K562 (cell line): ENCODE results near the gene RNMT. TPM values are rescaled to one million over a fixed set of nuclear protein-coding genes. Genes with fewer than 3 reads are reported as not detected.

Experiments
- ATAC-seq: fragments of 200-7000 bp; cut with Tn5 transposase; 3 replicates; pipeline ENCODE4 v1.9.1; 2020; ENCODE audit warnings: moderate library complexity
- BruUV-seq: library from RNA; stranded (reverse); fragments of 400-500 nt; replicated peaks from 2 replicates; lab custom pipeline; 2021; lab: Mats Ljungman, UMichigan
- CTCF ChIA-PET: fragments of 300-600 bp; formaldehyde crosslinking; extraction: SDS; loops from one replicate; lab custom pipeline; 2021; ENCODE audit warnings: low intra/inter-chr PET ratio; lab: Yijun Ruan, JAX
- POLR2A ChIA-PET: fragments of 300-600, 350-650 bp; sonication (Branson Sonifier 250); formaldehyde crosslinking; extraction: SDS; loops from one replicate; lab custom pipeline; 2021; ENCODE audit warnings: antibody characterized with exemption, inconsistent platforms; lab: Yijun Ruan, JAX
- DNase-seq, 4 experiments: peaks; one replicate each; pipeline versions ENCODE4 v3.0.0 to v3.0.0-alpha.2; 2011 to 2018; ENCODE audit warnings: low spot score in 3 of 4, mixed read lengths in 3 of 4; ENCODE audit errors: extremely low read depth in 1 of 4
- FAIRE-seq: peaks from 2 replicates; lab custom pipeline; 2011; peaks lifted over from hg19 to GRCh38; lab: Jason Lieb, UNC
- H2AFZ ChIP-seq: 2 replicates; pipeline ENCODE4 v1.6.0; 2011; ENCODE audit warnings: low read depth, low read length, control low read depth, inconsistent platforms
- H3K27ac ChIP-seq: fragments of 200-600 bp; 3 replicates; pipeline ENCODE4 v1.8.0; 2011; ENCODE audit warnings: low read depth, mild to moderate bottlenecking, control low read depth, inconsistent platforms, low read length, moderate library complexity, mixed read lengths; ENCODE audit errors: extremely low read depth
- H3K27me3 ChIP-seq, 2 experiments: fragments of 300-600 bp in 1 of 2; 2 replicates in 1 of 2; 3 replicates in 1 of 2; pipeline versions ENCODE4 v1.6.0 to v1.8.0; 2011; ENCODE audit warnings: inconsistent platforms in 2 of 2, low read length in 2 of 2, mild to moderate bottlenecking in 1 of 2, mixed read lengths in 1 of 2, moderate library complexity in 1 of 2; ENCODE audit not compliant: control insufficient read depth in 2 of 2, insufficient read depth in 2 of 2
- H3K36me3 ChIP-seq: fragments of 300-600 bp; 3 replicates; pipeline ENCODE4 v1.8.0; 2011; ENCODE audit warnings: mild to moderate bottlenecking, low read length, inconsistent platforms; ENCODE audit not compliant: control insufficient read depth, insufficient read depth
- H3K4me1 ChIP-seq, 2 experiments: fragments of 200-600 bp in 1 of 2; replicated peaks in 1 of 2; 2 replicates in 1 of 2; 3 replicates in 1 of 2; pipeline versions ENCODE4 v1.5.1 to v1.8.0; 2011; ENCODE audit warnings: inconsistent platforms in 2 of 2, low read length in 2 of 2, mild to moderate bottlenecking in 1 of 2, mixed read lengths in 1 of 2, moderate library complexity in 1 of 2; ENCODE audit not compliant: control insufficient read depth in 2 of 2, insufficient read depth in 2 of 2
- H3K4me2 ChIP-seq: 2 replicates; pipeline ENCODE4 v1.6.1; 2011; ENCODE audit warnings: low read length, control low read depth, inconsistent platforms, mixed read lengths; ENCODE audit not compliant: insufficient read depth
- H3K4me3 ChIP-seq: fragments of 200-600 bp; sonication (generic), shearing (Covaris generic); 2 replicates; pipeline ENCODE4 v1.5.1; 2016; ENCODE audit warnings: control low read depth, inconsistent platforms
- H3K79me2 ChIP-seq: fragments of 200-600 bp; 3 replicates; pipeline ENCODE4 v1.8.0; 2011; ENCODE audit warnings: low read length, inconsistent platforms; ENCODE audit not compliant: control insufficient read depth, insufficient read depth
- H3K9ac ChIP-seq, 2 experiments: 2 replicates each; pipeline versions ENCODE4 v1.6.0 to v1.6.1; 2011; ENCODE audit warnings: low read depth in 2 of 2, low read length in 2 of 2, control low read depth in 1 of 2, inconsistent platforms in 1 of 2, mild to moderate bottlenecking in 1 of 2, mixed read lengths in 1 of 2; ENCODE audit not compliant: insufficient read depth in 1 of 2
- H3K9me1 ChIP-seq: one replicate; pipeline ENCODE4 v1.6.0; 2011; ENCODE audit warnings: inconsistent platforms, mild to moderate bottlenecking, low read length, moderate library complexity; ENCODE audit not compliant: control insufficient read depth, insufficient read depth
- H3K9me3 ChIP-seq: replicated peaks from 2 replicates; pipeline ENCODE4 v1.5.1; 2011; ENCODE audit warnings: low read depth, low read length, inconsistent platforms; ENCODE audit not compliant: control insufficient read depth, insufficient read depth
- H4K20me1 ChIP-seq: replicated peaks from 2 replicates; pipeline ENCODE4 v1.6.1; 2011; ENCODE audit warnings: low read length, inconsistent platforms, mixed read lengths; ENCODE audit not compliant: control insufficient read depth, insufficient read depth
- BCL6 ChIP-seq: fragments of 250-450 bp; sonication (Bioruptor Pico); IDR thresholded peaks from 2 replicates; pipeline ENCODE4 v1.4.0; 2020
- BDP1 ChIP-seq: IDR thresholded peaks from 3 replicates; pipeline ENCODE4 v1.6.1; 2011; ENCODE audit not compliant: insufficient read length, insufficient read depth
- CHD2 ChIP-seq: IDR thresholded peaks from 2 replicates; pipeline ENCODE4 v1.6.1; 2011; ENCODE audit warnings: low read depth, low read length
- ELF2 ChIP-seq: fragments of 250-450 bp; sonication (Bioruptor Pico); IDR thresholded peaks from 2 replicates; pipeline ENCODE4 v1.5.0; 2021; ENCODE audit warnings: mild to moderate bottlenecking
- HDGF ChIP-seq: fragments of 450-650 bp; IDR thresholded peaks from 2 replicates; pipeline ENCODE4 v1.6.1; 2016
- HIVEP1 ChIP-seq: fragments of 250-450 bp; sonication (Bioruptor Pico); IDR thresholded peaks from 2 replicates; pipeline ENCODE4 v1.4.0; 2020; ENCODE audit warnings: mild to moderate bottlenecking
- MCM5 ChIP-seq: fragments of 450-650 bp; IDR thresholded peaks from 2 replicates; pipeline ENCODE4 v1.6.1; 2016; ENCODE audit warnings: low read depth
- MECOM ChIP-seq: fragments of 250-450 bp; sonication (Bioruptor Pico); IDR thresholded peaks from 2 replicates; pipeline ENCODE4 v1.8.0; 2022; ENCODE audit warnings: inconsistent platforms
- NCOA2 ChIP-seq, 2 experiments: fragments of 450-650 bp; IDR thresholded peaks; 2 replicates each; pipeline ENCODE4 v1.6.1; 2018; ENCODE audit warnings: mild to moderate bottlenecking in 2 of 2, moderate library complexity in 1 of 2; ENCODE audit not compliant: partially characterized antibody in 2 of 2
- NFYB ChIP-seq: IDR thresholded peaks from 2 replicates; pipeline ENCODE4 v1.6.1; 2011; ENCODE audit warnings: mild to moderate bottlenecking, moderate library complexity; ENCODE audit not compliant: insufficient read length; ENCODE audit errors: extremely low read depth
- SAP30 ChIP-seq: fragments of 200-600 bp; sonication (generic); IDR thresholded peaks from 2 replicates; pipeline ENCODE4 v1.6.1; 2012; ENCODE audit warnings: borderline replicate concordance, low read depth, mild to moderate bottlenecking, moderate library complexity, low read length, control low read depth, inconsistent platforms; ENCODE audit not compliant: insufficient read depth, poor library complexity, severe bottlenecking
- SMARCE1 ChIP-seq: fragments of 450-650 bp; IDR thresholded peaks from 2 replicates; pipeline ENCODE4 v1.7.1; 2016; ENCODE audit warnings: mild to moderate bottlenecking
- TBL1XR1 ChIP-seq, 2 experiments: IDR thresholded peaks; 2 replicates each; pipeline ENCODE4 v1.6.1; 2012; ENCODE audit warnings: improper control_type of control experiment in 2 of 2, low read length in 2 of 2, mild to moderate bottlenecking in 1 of 2
- ZNF212 ChIP-seq: fragments of 450-650 bp; formaldehyde crosslinking; IDR thresholded peaks from 2 replicates; pipeline ENCODE4 v1.4.0; 2020; ENCODE audit warnings: mild to moderate bottlenecking
- ZNF644 ChIP-seq: fragments of 200-800 bp; sonication (Bioruptor generic); IDR thresholded peaks from 2 replicates; pipeline ENCODE4 v1.6.1; 2016; ENCODE audit warnings: low read depth, missing genetic modification characterization, missing compliant biosample characterization
- WGBS: fragments of 100-300 bp; shearing (Covaris generic); methylation state at CpG from one replicate; pipeline ENCODE4 v1.1.6; 2016; ENCODE audit warnings: low coverage, mixed read lengths; ENCODE audit not compliant: insufficient coverage; ENCODE audit errors: missing lambda C conversion rate; 5-methylcytosine and 5-hydroxymethylcytosine counted together
- in situ Hi-C: fragments of 300-500 bp; cut with MboI; formaldehyde crosslinking; loops from 4 replicates; pipeline ENCODE4 v1.15.0; 2018; ENCODE audit warnings: inconsistent platforms, mixed read lengths
- intact Hi-C: fragments of 100-400 bp; cut with micrococcal nuclease; formaldehyde crosslinking; loops from 2 replicates; pipeline ENCODE4 v1.14.2; 2022
- polyA plus RNA-seq, 8 experiments: library from polyadenylated mRNA; depleted of rRNA in 4 of 8; stranded (reverse) in 5 of 8; unstranded in 3 of 8; fragments of >200 nt; fragmentation: Nextera tagmentation in 2 of 8; fragmentation: Illumina TruSeq in 1 of 8; extraction: Ambion mirVana in 2 of 8; extraction: Trizol in 1 of 8; gene quantifications; 2 replicates each; pipeline versions ENCODE4 v1.2.1 to v1.2.3, GENCODE V29; 2011 to 2014; ENCODE audit warnings: inconsistent platforms in 1 of 8, missing spikeins in 1 of 8
- total RNA-seq, 7 experiments: library from RNA; depleted of rRNA in 6 of 7; stranded (reverse); fragments of >200 nt in 6 of 7; fragmentation: Illumina TruSeq in 2 of 7; extraction: Trizol in 2 of 7; gene quantifications; 2 replicates each; pipeline versions ENCODE4 v1.2.1 to v1.2.3, GENCODE V29; 2011 to 2021; ENCODE audit warnings: low replicate concordance in 1 of 7
- TF ChIP-seq, protein P1 (sequence below): fragments of 450-650 bp; formaldehyde crosslinking; IDR thresholded peaks from 2 replicates; pipeline ENCODE4 v1.4.0; 2020; ENCODE audit warnings: mild to moderate bottlenecking, mixed read lengths

The RNMT gene
- total and polyA plus RNA-seq, 9 of the 15 experiments (the other 6 are each of a cell fraction or from before 2014, with no cell fraction given): 20.2 to 63.4 (median 34.1) TPM

DNA sequence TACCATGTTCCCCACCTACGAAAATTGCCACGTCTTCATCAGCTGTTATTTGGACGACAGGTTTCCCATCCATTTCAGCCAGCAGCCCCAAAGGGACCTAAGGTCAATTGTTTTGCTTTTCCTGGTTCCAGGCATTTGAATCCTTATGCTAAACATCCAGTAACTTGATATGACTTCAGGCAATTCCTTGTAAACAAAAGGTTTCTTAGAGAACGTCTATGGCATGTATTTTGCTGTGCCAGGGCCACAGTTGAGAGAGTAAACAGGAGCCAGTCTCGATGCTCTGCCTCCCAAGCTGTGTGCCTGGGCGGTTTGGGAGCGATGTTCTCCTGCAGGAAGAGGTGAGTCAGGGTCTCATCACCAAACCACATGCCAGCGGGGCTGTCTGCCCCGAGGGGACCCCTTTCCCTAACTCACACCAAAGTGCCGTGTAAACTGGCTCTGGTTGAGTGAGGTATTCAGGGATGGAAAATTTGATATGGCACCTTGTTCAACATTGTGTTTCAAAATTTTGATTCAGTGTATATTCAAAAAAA lies 84.5 kb downstream of the RNMT start:
- intact Hi-C loops (no loop called here), in situ Hi-C loops (no loop called here)

More for the DNA sequence above, 84.5 kb downstream of the RNMT start:
- no peaks in the 10 kb centered on the region for H3K9me3 ChIP-seq
- H4K20me1 ChIP-seq: no peaks in the 10 kb centered on the region
- no peak overlapping the region for H2AFZ ChIP-seq
- no peaks in the 10 kb centered on the region; a peak in 1 of 5 replicates for H3K27me3 ChIP-seq
- FAIRE-seq (no peak), DNase-seq (no peak), ATAC-seq (no peak)
- POLR2A ChIA-PET: no interaction called here
- no peaks in the 10 kb centered on the region for H3K36me3 ChIP-seq
- no peak overlapping the region for H3K27ac ChIP-seq
- CTCF ChIA-PET: no interaction called here
- H3K4me3 ChIP-seq: no peak overlapping the region
- no peaks in the 10 kb centered on the region for H3K79me2 ChIP-seq
- H3K9me1 ChIP-seq: no peaks in the 10 kb centered on the region
- TF ChIP-seq TBL1XR1 (IDR thresholded peaks at IDR 0.05; ENCODE audit: low read length in 2 of 2): no peak
- no peak for TF ChIP-seq NFYB
- TF ChIP-seq SMARCE1: no peak
- no peak for TF ChIP-seq NCOA2 (IDR thresholded peaks at IDR 0.05; ENCODE audit: partially characterized antibody in 2 of 2)
- TF ChIP-seq ELF2 (CRISPR knock-in tag): no peak
- no peak for TF ChIP-seq BDP1
- TF ChIP-seq CHD2: no peak
- TF ChIP-seq ZNF644 (tag): no peak
- TF ChIP-seq, protein P1, sequence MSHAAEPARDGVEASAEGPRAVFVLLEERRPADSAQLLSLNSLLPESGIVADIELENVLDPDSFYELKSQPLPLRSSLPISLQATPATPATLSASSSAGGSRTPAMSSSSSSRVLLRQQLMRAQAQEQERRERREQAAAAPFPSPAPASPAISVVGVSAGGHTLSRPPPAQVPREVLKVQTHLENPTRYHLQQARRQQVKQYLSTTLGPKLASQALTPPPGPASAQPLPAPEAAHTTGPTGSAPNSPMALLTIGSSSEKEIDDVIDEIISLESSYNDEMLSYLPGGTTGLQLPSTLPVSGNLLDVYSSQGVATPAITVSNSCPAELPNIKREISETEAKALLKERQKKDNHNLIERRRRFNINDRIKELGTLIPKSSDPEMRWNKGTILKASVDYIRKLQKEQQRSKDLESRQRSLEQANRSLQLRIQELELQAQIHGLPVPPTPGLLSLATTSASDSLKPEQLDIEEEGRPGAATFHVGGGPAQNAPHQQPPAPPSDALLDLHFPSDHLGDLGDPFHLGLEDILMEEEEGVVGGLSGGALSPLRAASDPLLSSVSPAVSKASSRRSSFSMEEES (CRISPR knock-in tag): no peak
- TF ChIP-seq MECOM (CRISPR knock-in tag): no peak
- no peak for TF ChIP-seq MCM5
- TF ChIP-seq HDGF: no peak
- no peak for TF ChIP-seq HIVEP1 (CRISPR knock-in tag)
- no peak for TF ChIP-seq SAP30
- TF ChIP-seq BCL6 (CRISPR knock-in tag): no peak
- no peak for TF ChIP-seq ZNF212 (CRISPR knock-in tag)
- WGBS: 0% methylated on average over 10 of the region's 10 CpGs
- no peak overlapping the region for H3K4me2 ChIP-seq
- no peak overlapping the region for H3K9ac ChIP-seq
- no TSS peak for BruUV-seq
- no peaks in the 10 kb centered on the region for H3K4me1 ChIP-seq
